Measurements from ENCODE around the gene DRG2.

GRCh38 chr17:18093616-18094408 is 6.1 kb downstream of the DRG2 start:
- TF ChIP-seq POU2F2 (IDR thresholded peaks at IDR 0.05; ENCODE audit: borderline replicate concordance, low read depth, low read length) (no peak), RAD21 (IDR thresholded peaks at IDR 0.05; ENCODE audit: insufficient read depth, low read depth, low read length) (no peak), FOXK2 (IDR thresholded peaks at IDR 0.05) (no peak)
